GM19397 (cell line): ENCODE data around the gene ATP1B4.

ENCODE experiments used
- ATAC-seq: cut with Tn5 transposase; IDR thresholded peaks from one replicate; pipeline ENCODE4 v1.9.1; 2021; ENCODE audit warnings: mild to moderate bottlenecking, moderate library complexity; ENCODE audit not compliant: unreplicated experiment

Gene ATP1B4

DNA sequence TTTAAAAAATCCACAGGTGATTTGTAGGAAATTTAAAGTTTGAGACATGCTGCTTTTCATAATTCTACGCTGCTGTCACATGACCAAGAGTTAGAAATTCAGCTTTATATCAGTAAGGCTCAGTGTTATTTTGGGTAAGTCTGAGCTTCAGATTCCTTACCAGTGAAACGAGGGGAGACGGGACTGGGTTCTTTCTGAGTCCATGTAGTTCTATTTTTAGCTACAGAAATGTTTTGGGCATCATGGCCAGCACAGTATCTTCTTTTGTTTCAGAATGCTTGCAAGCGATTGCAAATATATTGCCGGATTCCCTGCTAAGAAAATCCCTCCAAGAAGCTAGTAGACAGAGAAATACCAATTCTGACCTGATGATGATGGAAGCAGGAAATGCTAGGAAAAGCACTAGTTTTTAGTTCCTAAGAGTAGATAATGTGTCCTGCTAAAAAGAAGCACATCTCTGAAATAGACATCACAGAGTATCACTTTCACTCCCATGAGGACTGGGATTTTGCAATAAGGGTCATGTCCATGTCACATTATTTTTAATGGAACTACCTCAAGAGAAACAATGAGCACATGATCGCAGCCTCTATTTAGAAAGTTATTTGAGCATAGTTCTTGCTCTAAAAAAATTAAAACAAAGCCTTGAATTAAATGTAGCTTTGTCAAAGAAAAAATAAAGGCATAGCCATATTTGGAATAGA, 10.9 kb downstream of the ATP1B4 start:
- ATAC-seq = no peak

DNA sequence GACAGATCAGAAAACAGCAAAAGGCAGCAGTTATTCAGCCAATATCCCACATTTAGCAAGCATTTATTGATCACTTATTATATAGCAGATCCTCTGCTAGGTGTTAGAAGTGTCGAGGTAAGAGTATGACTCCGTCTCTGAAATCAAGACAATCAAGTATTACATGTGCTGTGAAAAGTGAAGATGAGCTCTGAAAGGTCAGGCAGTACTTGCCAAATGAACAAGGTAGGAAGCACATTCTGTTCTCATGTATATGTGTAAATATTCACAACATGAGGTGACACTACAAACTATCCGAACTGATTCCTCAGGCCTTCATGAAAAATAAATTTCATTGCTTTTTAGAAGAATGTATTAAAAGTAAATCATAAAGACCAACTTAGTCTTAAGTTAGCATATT, 15.3 kb downstream of the ATP1B4 start:
- no peak for ATAC-seq

DNA sequence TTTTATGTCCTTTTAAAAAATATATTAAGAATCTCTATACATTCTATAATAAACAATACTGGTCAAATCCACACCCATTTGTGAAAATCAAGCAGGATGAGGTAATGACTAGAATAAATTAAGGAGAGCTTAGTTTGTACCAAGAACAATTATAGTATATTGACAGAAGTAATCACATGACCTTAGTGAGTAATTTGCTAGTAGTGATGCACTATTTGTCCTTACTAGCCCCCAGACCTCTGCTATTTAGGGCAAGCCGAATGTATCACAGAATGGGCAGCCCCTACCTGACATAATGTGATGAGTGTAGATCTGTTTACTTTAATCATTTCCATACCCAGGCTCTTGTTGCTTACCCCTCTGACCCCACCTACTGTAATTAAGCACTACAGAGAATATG, 15.8 kb downstream of the ATP1B4 start:
- ATAC-seq = no peak

DNA sequence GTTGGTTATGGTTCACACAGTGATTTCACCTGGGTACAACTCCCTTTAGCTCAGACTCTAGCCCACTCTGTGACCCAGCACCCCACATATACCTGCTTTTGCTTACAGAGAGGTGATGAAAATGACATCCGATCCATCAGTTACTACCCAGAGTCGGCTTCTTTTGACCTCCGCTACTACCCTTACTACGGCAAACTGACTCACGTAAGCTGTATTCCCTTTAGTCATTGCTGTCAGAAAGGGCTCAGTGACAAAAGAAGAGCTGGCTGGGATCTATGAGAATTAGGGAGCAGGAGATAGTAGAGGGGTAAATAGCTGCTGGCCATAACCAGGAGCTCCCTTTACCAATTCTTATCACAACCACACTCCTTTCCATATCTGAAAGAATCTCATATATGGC, 16.7 kb downstream of the ATP1B4 start:
- ATAC-seq = no peak

DNA sequence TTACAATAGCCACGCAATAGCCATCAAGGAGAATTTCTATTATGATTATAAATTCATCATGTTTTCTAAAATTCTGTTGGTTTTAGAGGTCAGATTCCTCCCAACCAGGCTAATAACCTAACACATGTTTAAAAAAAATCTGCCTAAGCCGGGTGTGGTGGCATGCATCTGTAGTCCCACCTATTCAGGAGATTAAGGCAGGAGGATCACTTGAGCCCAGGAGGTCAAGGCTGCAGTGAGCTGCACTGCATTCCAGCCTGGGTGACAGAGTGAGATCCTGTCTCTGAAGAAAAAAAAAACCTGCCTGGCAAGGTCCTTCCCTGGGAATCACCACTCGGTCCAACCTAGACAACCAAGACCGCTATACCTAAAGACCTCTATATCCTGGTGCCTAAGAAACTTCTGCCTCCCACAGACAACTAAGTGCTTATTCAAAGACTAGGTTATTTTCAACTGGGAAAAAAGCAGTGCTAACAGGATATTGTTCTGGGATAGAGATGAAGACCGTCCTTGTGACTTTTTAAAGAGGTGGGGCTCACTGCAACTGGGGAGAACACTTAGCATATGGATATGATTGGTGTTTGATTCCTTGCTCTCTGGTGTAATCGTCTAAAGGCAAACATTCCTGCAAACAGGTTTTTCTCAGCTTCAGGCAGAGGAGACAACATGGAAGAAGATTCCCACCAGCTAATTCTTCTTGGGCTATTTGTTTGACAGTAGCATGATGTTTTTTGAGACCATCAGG, 18.2 kb downstream of the ATP1B4 start:
- no peak for ATAC-seq

DNA sequence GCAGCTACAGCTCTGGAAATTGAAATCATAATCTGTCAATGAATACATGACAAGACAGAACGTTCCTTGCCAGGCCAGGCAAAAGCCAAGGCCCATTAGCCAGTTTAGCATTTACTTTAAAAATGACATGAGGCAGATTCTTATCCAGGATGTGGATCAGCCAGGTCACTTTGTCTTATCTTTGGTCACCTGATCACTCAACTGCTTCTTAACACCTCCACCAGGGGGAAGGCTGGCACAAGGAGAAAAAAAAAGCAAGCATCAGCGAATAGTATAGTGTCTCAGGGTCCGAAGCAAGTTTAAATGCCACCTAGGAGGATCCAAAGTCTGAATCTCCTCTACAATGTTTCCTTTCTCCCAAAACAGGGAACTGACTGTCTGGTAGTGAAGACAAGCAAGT, 18.8 kb downstream of the ATP1B4 start:
- ATAC-seq = no peak

DNA sequence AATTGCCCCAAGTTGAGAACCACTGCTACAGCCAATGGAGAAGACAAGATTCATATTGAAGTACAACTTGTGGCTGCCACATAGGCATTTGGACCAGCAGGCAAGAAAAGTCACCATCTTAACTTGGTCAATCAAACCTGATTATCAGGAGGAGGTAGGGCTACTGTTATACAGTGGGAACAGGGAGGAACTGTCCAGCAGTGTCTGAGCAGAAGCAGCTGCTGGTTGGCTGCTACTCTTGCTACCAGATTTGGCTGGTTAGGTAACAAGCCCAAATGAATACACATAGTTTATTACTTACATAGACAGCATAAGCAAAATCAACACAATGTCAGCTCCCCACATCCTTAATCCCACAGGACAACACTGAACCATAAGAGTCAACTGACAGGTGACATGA, 39.4 kb downstream of the ATP1B4 start:
- no peak for ATAC-seq

DNA sequence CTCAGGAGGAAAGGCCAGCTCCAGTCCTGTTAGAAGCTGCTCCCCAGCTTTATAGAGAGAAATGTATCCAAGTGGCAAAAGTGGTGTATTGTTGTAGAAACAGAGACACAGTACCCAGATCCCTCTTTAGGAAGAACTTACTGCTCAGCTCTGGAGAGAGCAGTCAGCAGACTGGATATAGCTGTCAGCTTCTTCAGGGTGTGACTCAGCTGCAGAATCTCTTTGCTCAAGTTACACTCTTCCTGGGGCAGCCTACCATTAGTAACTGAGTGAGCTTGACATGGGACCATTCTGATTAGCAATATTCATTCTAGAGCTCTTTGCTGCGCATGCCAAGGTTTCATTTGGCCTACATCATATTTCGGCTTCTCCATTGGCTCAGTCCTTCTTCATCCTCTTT, 40.5 kb downstream of the ATP1B4 start:
- ATAC-seq = no peak

DNA sequence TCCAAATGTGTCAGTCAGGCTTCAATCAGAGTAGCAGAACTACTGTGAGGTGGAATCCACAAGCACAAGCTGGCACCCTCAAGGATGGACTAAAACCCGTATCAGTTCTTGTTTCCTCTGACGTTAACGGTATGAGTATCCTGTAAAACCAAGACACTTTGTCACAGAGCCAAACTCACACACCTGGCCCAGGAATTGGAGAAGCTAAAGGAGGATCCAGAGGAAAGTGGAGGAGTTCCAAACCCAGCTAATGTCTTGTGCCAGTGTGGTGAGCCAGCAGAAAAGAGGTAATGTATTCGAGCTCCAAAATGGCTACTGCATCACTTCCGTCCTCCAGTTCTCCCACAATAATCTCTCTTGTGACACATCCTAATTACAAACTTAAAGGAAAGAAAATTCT, 44.7 kb downstream of the ATP1B4 start:
- no peak for ATAC-seq

DNA sequence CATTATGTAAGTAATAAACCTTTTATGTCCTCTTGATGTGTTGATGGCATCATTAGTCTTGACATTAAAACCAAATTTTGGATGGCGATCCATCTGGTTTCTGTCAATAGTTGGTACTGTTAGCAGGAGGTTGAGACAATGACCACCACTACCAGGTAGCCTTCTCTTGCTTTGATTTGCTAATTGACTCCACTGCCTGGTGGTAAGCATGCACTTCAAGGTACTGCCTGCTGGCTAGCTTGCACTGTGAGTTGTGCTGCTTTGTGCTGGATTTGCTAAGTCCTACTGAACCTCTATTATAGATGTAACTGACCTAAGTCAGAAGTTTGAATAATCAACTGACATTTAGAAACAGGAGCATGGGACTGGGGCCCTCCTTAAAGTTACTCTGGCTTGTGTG, 46.3 kb downstream of the ATP1B4 start:
- ATAC-seq = no peak

DNA sequence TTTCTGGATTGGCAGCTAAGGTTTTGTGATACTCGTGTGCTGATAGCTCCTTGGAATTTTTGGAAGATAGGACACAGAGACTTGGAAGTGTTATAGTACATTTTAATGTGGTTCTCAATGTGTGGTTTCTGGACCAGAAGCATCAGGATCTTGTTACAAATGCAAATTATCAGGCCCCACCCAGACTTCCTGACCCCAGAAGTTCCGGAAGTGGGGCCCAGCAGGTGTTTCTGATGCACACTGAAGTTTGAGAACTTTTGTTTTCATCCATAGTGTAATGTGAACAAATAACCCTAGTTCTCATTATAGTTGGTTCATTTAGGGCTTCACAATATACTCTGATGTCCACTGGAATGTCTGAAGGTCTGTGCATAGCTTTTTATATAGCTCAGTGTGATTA, 57.6 kb downstream of the ATP1B4 start:
- no peak for ATAC-seq

DNA sequence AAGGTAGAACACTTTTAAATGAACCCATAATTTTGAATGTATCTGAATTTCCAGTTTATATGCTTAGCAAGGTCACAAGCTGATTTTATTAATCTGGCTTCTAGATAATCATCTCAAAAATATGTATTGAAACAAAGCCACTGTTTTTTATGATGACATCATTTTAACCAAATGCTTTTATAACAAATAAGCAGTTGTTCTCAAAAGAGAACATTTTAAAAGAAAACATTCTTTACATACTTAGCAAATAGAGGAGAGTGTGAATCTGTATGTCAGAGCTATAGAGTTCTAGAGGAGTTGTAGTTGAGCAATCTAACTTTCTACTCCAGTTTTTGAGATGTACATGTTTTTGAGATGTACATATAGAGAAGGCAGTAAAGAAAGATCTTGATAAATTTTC, 64.7 kb downstream of the ATP1B4 start:
- ATAC-seq = no peak

DNA sequence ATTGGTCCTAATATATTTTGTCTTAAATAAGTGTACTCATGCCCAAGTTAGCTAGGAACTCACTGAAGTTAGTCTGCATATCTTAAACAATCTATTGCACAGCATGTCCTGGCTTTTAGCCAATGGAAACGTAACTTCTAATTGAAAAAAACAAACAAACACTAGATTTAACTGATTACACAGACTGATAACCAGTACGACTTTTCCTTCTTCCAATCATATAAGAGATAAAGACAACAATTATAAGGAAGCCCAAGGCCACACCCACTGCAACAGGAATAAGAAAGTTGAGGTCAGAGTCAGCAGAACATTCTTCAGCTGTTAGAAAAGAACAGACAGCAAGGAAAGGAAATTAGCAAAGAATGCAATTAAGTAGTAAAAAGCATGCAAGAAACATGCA, 66.4 kb downstream of the ATP1B4 start:
- ATAC-seq = no peak

DNA sequence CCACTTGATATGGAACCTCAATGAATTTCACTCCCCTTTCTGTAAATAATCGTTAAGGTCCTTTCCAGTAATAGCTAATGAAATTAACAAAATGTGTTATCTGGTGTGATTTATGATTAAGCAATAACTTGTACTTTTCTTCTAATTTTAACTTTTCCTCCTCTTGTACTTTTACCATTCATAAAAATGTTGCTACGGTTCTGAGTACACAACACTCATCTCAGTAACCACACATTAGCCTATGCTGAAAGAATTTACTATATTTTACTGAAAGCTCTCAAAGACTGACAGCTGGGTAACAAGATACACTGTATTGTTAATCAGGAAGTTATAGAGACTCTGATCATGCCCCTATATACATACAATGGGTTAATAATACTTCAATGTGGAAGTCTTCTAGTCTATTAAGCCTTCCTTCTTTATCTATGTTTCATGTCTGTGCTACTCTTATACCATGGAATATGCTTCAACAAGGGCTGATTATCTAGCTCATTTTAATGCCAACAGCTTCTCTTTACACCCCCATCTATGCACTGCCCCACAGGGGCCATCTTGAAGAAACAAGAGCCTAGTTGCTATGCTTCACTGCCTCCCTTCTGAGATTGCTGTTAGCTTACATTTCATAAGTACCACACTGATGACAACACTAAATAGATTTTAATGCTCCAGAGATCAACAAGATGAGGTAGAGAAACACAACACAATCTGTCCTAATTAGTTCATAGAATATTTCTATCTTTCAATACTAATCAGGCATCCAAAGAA, 68.1 kb downstream of the ATP1B4 start:
- no peak for ATAC-seq
